Measurements from ENCODE around the gene KLHL28. TPM values are rescaled to one million over a fixed set of nuclear protein-coding genes. Genes with fewer than 3 reads are reported as not detected.

KLHL28 gene
- total RNA-seq, 1 experiment from 2014 or later: 11.2 TPM

DNA sequence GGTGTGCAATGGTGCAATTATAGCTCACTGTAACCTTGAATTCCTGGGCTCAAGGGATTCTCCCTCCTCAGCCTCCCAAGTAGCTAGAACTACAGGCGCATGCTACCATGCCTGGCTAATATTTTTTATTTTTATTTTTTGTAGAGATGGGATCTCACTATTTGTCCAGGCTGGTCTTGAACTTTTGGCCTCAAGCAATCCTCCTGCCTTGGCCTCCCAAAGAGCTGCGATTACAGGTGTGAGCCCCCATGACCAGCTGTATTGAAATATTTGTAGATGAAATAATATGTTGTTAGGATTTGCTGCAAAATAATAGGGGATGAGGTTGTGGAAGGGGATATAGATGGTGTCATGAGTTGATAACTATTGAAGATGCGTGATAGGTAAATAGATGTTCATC, 4.9 kb downstream of the KLHL28 start:
- Histone ChIP-seq H3K27me3 (ENCODE audit: insufficient read depth, low read length) (no peaks in the 10 kb centered on the region), H3K9ac (ENCODE audit: low read length) (no peak overlapping the region), H3K36me3 (ENCODE audit: control insufficient read depth in 1 of 2, insufficient read depth in 2 of 2, low read length in 2 of 2) (no peaks in the 10 kb centered on the region; a peak in 1 of 4 replicates), H4K20me1 (ENCODE audit: insufficient read depth) (no peaks in the 10 kb centered on the region; the same call in 1 of the 2 replicates), H3K4me2 (ENCODE audit: low read length) (no peak overlapping the region), H3K27ac (ENCODE audit: low read depth, low read length) (no peak overlapping the region), H3K4me3 (replicated peaks in 1 of 2; ENCODE audit: low read depth in 1 of 2, low read length in 2 of 2) (no peak overlapping the region), H3K4me1 (ENCODE audit: control insufficient read depth in 1 of 2, insufficient read depth in 2 of 2, low read length in 2 of 2) (peaks cover 8 to 9% of the 10 kb centered on the region in 2 experiments; a peak in 3 of 4 replicates), H3K9me2 (ENCODE audit: insufficient read depth) (no peaks in the 10 kb centered on the region), H3K79me2 (ENCODE audit: insufficient read depth, low read length) (peaks cover 95% of the 10 kb centered on the region), H3K9me3 (ENCODE audit: control insufficient read depth in 1 of 2, insufficient read depth in 1 of 2, low read depth in 1 of 2, low read length in 2 of 2) (no peaks in the 10 kb centered on the region), H2AFZ (ENCODE audit: low read depth, low read length, poor library complexity, severe bottlenecking) (no peak overlapping the region)
- ChIA-PET RAD21 (ENCODE audit: low non-redundant PET in 1 of 2, low total read pairs in 2 of 2, uncharacterized antibody in 2 of 2, unreplicated experiment in 2 of 2) (no interaction called here), CTCF (no interaction called here), POLR2A (no interaction called here)
- DNase-seq (ENCODE audit: low read depth, low spot score): no peak
- no TSS peak for BruUV-seq (replicated peaks)
- ATAC-seq: no peak
- intact Hi-C loops (cut with micrococcal nuclease): no loop called here
- no peak for TF ChIP-seq EZH2 (IDR thresholded peaks at IDR 0.05)
- TF ChIP-seq ELF1 (IDR thresholded peaks at IDR 0.05; ENCODE audit: borderline replicate concordance, low read depth): no peak
- TF ChIP-seq FOSL1 (IDR thresholded peaks at IDR 0.05; ENCODE audit: low read depth): no peak
- TF ChIP-seq, protein P1, sequence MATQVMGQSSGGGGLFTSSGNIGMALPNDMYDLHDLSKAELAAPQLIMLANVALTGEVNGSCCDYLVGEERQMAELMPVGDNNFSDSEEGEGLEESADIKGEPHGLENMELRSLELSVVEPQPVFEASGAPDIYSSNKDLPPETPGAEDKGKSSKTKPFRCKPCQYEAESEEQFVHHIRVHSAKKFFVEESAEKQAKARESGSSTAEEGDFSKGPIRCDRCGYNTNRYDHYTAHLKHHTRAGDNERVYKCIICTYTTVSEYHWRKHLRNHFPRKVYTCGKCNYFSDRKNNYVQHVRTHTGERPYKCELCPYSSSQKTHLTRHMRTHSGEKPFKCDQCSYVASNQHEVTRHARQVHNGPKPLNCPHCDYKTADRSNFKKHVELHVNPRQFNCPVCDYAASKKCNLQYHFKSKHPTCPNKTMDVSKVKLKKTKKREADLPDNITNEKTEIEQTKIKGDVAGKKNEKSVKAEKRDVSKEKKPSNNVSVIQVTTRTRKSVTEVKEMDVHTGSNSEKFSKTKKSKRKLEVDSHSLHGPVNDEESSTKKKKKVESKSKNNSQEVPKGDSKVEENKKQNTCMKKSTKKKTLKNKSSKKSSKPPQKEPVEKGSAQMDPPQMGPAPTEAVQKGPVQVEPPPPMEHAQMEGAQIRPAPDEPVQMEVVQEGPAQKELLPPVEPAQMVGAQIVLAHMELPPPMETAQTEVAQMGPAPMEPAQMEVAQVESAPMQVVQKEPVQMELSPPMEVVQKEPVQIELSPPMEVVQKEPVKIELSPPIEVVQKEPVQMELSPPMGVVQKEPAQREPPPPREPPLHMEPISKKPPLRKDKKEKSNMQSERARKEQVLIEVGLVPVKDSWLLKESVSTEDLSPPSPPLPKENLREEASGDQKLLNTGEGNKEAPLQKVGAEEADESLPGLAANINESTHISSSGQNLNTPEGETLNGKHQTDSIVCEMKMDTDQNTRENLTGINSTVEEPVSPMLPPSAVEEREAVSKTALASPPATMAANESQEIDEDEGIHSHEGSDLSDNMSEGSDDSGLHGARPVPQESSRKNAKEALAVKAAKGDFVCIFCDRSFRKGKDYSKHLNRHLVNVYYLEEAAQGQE (IDR thresholded peaks at IDR 0.05; ENCODE audit: low read depth): no peak
- no peak for TF ChIP-seq SIN3A (IDR thresholded peaks at IDR 0.05; ENCODE audit: low read depth)
- no peak for TF ChIP-seq JUND (IDR thresholded peaks at IDR 0.05)
- TF ChIP-seq EZH2phosphoT487 (IDR thresholded peaks at IDR 0.05; ENCODE audit: borderline replicate concordance): no peak
- TF ChIP-seq POLR2AphosphoS5 (IDR thresholded peaks at IDR 0.05; ENCODE audit: low read depth, low read length): no peak
- no peak for TF ChIP-seq CEBPB (IDR thresholded peaks at IDR 0.05; ENCODE audit: low read depth)
- TF ChIP-seq RAD21 (IDR thresholded peaks at IDR 0.05; ENCODE audit: low read depth): no peak
- TF ChIP-seq ZNF274 (IDR thresholded peaks at IDR 0.05; ENCODE audit: low read depth, low read length): no peak
- TF ChIP-seq, protein P2, sequence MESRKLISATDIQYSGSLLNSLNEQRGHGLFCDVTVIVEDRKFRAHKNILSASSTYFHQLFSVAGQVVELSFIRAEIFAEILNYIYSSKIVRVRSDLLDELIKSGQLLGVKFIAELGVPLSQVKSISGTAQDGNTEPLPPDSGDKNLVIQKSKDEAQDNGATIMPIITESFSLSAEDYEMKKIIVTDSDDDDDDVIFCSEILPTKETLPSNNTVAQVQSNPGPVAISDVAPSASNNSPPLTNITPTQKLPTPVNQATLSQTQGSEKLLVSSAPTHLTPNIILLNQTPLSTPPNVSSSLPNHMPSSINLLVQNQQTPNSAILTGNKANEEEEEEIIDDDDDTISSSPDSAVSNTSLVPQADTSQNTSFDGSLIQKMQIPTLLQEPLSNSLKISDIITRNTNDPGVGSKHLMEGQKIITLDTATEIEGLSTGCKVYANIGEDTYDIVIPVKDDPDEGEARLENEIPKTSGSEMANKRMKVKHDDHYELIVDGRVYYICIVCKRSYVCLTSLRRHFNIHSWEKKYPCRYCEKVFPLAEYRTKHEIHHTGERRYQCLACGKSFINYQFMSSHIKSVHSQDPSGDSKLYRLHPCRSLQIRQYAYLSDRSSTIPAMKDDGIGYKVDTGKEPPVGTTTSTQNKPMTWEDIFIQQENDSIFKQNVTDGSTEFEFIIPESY (IDR thresholded peaks at IDR 0.05; ENCODE audit: extremely low read depth, insufficient replicate concordance, low read length): no peak
- TF ChIP-seq CBX3 (IDR thresholded peaks at IDR 0.05; ENCODE audit: low read depth): no peak
